ENCODE data around the gene TSPOAP1.

Gene TSPOAP1

DNA sequence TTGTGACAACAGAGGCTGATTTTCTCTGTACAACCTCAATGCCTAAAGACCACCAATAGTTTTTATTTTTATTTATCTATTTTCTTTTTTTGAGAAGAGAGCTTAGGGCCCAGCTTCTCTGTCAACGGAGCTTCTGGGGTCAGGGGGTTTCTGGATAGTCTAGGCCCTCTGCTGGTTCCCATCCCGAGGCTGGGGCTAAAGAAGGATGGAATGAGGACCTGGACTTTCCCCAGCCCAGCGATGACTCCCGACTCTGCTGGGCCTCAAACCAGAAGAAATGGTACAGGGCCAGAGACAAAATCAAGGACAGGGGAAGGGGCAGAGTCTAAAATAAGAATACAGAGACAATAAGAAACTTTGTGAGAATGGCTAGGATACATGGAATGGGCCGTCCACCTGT, 5.7 kb upstream of the TSPOAP1 start:
- Histone ChIP-seq H3K4me3 (ENCODE audit: low read depth in 1 of 2, low read length in 1 of 2) (peak overlapping the region; percentile 86 to 95), H3K36me3 (peaks cover 20% of the 10 kb centered on the region), H3K4me1 (ENCODE audit: control insufficient read depth in 1 of 2, insufficient read depth in 1 of 2, low read depth in 1 of 2, low read length in 1 of 2) (peaks cover 81 to 82% of the 10 kb centered on the region in 2 experiments), H3K9me3 (no peaks in the 10 kb centered on the region), H3K27ac (peak overlapping the region; percentile 100), H3K27me3 (no peaks in the 10 kb centered on the region)
- TF ChIP-seq CTCF (IDR thresholded peaks at IDR 0.05), result no peak

DNA sequence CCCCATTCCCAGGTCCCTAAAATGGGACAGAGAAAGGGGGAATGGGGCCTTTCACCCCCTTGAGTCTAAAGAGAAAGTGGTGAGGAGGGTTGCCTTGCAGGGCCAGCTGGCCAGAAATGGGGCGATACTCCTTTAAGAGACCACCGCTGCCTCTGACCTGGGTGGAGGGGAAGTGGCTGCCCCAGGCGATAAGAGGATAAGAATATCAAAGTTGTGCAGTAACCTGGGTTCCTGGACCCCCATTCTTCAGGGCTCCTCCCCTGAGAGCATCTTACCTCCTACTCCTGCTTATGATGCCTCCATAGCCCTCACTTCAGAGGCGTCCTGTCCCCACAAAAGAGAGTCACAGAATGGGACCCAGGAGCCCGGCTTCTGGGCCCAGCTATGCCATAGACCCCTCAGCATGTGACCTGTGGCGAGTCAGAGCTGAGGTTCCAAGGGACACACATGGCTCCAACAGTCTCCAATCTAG, 5.2 kb upstream of the TSPOAP1 start:
- H3K9me3 ChIP-seq, result no peaks in the 10 kb centered on the region
- no peaks in the 10 kb centered on the region for H3K27me3 ChIP-seq
- no peak for TF ChIP-seq CTCF (IDR thresholded peaks at IDR 0.05)
- H3K36me3 ChIP-seq, result peaks cover 20% of the 10 kb centered on the region
- peaks cover 81 to 82% of the 10 kb centered on the region in 2 experiments for H3K4me1 ChIP-seq (ENCODE audit: control insufficient read depth in 1 of 2, insufficient read depth in 1 of 2, low read depth in 1 of 2, low read length in 1 of 2)
- H3K4me3 ChIP-seq (ENCODE audit: low read depth in 1 of 2, low read length in 1 of 2), result peak overlapping the region; percentile 86 to 95
- peak overlapping the region; percentile 100 for H3K27ac ChIP-seq

DNA sequence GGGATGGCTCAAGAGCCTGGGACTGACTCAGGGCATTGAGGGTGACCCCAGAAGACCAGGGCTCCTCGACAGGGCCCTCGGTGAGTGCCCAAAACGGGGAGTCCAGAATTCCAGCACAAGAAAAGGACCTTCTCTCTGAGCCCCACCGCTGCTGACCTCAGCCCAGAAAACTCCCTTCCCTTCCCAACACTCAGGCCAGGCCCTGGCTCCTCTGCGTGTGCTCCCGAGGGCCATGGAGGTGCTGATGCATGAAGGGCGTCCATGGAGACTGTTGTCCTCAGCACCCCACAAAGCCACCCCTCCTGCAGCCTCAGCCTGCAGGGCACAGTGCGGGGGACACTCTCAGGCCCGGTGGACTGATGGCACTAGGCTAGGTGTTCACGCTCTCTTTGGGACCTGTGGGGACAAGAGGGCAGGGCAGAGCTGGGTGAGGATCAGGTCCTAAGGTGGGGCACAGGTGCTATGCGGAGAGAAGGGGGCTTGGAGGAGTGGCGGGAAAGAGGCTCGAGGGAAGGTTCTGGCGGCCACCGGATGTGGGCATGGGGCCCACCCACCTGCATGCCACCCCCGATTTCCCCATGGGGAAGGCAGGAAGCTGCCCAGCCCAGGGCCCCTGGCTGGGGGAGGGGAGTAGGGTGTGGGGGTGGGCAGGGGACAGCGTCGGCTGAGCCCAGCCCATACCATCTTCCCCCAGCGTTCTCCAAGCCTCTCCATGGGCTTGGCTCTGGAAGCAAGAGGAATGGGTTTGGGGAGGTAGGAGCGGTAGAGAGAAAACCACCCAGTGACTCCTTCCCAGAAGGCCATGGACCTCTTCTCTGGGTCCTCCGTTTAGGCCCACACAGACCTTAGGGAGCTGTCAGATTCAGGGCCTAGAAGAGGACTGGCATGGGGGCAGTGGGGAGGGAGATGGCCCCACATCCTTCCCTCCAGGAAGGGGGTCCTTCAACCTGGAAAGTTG, 4.5 kb upstream of the TSPOAP1 start:
- H3K4me3 ChIP-seq (ENCODE audit: low read depth in 1 of 2, low read length in 1 of 2), result peak overlapping the region; percentile 86 to 95
- peaks cover 20% of the 10 kb centered on the region for H3K36me3 ChIP-seq
- TF ChIP-seq CTCF (IDR thresholded peaks at IDR 0.05), result no peak
- H3K27me3 ChIP-seq, result no peaks in the 10 kb centered on the region
- H3K27ac ChIP-seq, result peak overlapping the region; percentile 100
- no peaks in the 10 kb centered on the region for H3K9me3 ChIP-seq
- peaks cover 81 to 82% of the 10 kb centered on the region in 2 experiments for H3K4me1 ChIP-seq (ENCODE audit: control insufficient read depth in 1 of 2, insufficient read depth in 1 of 2, low read depth in 1 of 2, low read length in 1 of 2)

DNA sequence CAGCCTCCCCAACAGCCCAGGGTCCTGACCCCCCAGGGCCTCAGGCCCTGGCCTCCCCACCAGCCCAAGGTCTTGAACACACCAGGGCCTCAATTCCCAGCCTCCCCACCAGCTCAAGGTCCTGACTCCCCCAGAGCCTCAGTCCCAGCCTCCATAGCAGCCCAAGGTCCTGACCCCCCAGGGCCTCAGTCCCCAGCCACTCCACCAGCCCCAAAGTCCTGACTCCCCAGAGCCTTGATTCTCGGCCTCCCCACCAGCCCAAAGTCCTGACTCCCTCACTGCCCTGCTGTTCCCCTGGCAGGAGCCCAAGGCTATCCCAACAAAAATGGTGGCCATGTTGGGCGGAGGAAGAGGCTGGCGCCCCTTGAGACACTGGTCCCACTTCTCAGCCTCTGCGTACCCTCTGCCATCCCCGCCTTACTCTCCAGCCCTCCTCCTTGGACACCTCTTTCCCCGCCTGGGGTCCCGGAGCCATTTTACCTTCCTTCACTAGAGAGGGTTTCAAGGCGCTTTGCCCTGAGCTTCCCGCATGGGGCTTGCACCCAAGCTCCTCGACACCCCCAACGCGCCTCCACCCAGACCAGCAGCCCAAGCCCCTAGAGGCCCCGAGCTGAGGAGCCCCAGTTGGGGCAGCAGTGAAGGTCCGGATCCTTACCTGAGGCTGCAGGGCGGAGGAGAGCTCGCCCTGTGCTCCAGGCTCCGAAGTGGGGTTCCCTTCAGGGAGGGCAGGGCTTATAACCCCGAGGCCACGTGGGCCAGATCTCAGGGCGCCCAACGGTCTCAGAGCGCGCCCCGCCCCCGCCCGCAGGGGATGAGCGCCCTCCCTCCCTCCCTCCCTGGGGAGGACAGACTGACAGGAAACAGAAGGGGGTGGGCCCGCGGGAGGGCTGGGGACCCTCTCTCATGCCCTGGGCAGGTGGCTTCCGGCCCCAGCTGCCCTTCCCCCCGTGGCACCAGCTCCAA, 3.5 kb upstream of the TSPOAP1 start:
- Histone ChIP-seq H3K4me1 (ENCODE audit: control insufficient read depth in 1 of 2, insufficient read depth in 1 of 2, low read depth in 1 of 2, low read length in 1 of 2) (peaks cover 81 to 84% of the 10 kb centered on the region in 2 experiments), H3K4me3 (ENCODE audit: low read depth in 1 of 2, low read length in 1 of 2) (peak overlapping the region; percentile 86 to 95), H3K27me3 (no peaks in the 10 kb centered on the region), H3K9me3 (no peaks in the 10 kb centered on the region), H3K36me3 (peaks cover 20% of the 10 kb centered on the region), H3K27ac (peak overlapping the region; percentile 100)
- TF ChIP-seq CTCF (IDR thresholded peaks at IDR 0.05), result peak; percentile 22
